GM12891 (cell line): ENCODE results near the gene MLST8.

ENCODE experiments used
- DNase-seq: peaks from one replicate; pipeline ENCODE4 v3.0.0; 2011; ENCODE audit warnings: low spot score; ENCODE audit not compliant: insufficient read length
- FAIRE-seq: peaks from 2 replicates; lab custom pipeline; 2011; peaks lifted over from hg19 to GRCh38; lab: Jason Lieb, UNC
- PAX5 ChIP-seq: IDR thresholded peaks from 2 replicates; pipeline ENCODE4 v1.6.1; 2011; ENCODE audit warnings: low read length, moderate library complexity, mild to moderate bottlenecking; ENCODE audit not compliant: insufficient read depth, severe bottlenecking
- POLR2A ChIP-seq: IDR thresholded peaks from 2 replicates; pipeline ENCODE4 v1.6.1; 2011; ENCODE audit warnings: low read depth, low read length, control low read depth
- POLR2AphosphoS5 ChIP-seq: IDR thresholded peaks from 2 replicates; pipeline ENCODE4 v1.6.1; 2011; ENCODE audit warnings: low read depth, low read length, control low read depth
- POU2F2 ChIP-seq: IDR thresholded peaks from 2 replicates; pipeline ENCODE4 v1.6.1; 2011; ENCODE audit warnings: low read depth, mild to moderate bottlenecking, control low read depth, low read length, moderate library complexity
- SPI1 ChIP-seq: IDR thresholded peaks from 2 replicates; pipeline ENCODE4 v1.6.1; 2011; ENCODE audit warnings: low read depth, low read length, control low read depth
- TAF1 ChIP-seq: IDR thresholded peaks from 2 replicates; pipeline ENCODE4 v1.6.1; 2011; ENCODE audit warnings: low read depth, low read length, control low read depth

The MLST8 gene

DNA sequence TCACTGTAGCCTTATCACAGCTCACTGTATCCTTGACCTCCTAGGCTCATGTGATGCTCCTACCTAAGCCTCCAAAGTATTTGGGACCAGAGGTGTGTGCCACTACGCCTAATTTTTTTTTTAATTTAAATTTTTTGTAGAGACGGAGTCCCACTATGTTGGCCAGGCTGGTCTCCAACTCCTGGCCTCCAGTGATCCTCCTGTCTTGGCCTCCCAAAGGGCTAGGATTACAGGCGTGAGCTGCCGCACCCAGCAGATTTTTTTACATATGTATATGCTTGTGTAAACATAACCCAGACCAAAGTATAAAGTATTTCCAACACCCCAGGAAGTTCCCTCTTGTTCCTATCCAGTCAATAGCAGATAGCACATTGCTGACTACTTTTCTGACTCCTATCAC lies 11.1 kb downstream of the MLST8 start:
- TF ChIP-seq POU2F2 (no peak), POLR2A (no peak), PAX5 (no peak), POLR2AphosphoS5 (no peak), SPI1 (no peak), TAF1 (no peak)
- FAIRE-seq (no peak), DNase-seq (no peak)

DNA sequence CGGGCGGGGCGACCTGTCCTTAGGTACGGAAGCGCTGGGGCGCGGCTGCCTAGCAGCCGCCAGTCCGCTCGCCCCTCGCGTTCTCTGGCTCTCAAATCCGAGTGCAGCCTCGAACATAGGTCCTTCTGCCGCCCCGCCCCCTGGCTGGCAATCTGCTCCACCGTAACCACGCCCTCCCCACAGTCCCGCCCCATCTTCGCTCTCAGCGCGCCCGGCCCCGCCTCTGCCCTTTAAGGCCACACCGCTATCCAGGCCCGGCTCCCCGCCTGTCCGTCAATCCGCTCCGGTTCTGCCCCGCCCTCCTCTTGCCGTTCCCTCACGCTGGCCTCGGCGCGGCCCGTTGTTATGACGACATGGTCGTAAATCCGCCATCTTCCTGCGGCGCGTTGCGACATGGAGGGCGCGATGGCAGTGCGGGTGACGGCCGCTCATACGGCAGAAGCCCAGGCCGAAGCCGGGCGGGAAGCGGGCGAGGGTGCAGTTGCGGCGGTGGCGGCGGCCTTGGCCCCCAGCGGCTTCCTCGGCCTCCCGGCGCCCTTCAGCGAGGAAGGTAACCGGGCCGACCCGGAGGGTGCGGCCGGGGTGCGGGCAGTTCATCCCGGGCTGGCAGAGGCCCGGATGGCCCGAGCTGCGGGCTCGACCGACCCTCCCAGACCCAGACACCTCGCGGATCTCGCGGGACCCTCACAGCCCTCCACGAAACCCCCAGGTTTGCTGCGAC lies 18.1 kb downstream of the MLST8 start, which contains the start of gene E4F1:
Gene E4F1 (plus strand): TSS at position 371 of the 721 bp plus-strand sequence. CDS start 23 bp downstream, at position 394.
- FAIRE-seq, result peak; percentile 99
- DNase-seq, result peak; percentile 100
- TF ChIP-seq POLR2A (peak; percentile 96), TAF1 (peak; percentile 91), POLR2AphosphoS5 (peak; percentile 92), POU2F2 (peak; percentile 61; the same call in 1 of the 2 replicates), PAX5 (no peak), SPI1 (no peak)

- TF ChIP-seq TAF1 (no peak), POLR2A (no peak), PAX5 (no peak), POU2F2 (no peak), POLR2AphosphoS5 (no peak), SPI1 (no peak)
- DNase-seq (no peak), FAIRE-seq (no peak)
These were observed 18.8 kb downstream of the MLST8 start for GRCh38 chr16:2223942-2224486.

- DNase-seq (no peak), FAIRE-seq (no peak)
- TF ChIP-seq SPI1 (no peak), TAF1 (no peak), POU2F2 (no peak), POLR2A (no peak), PAX5 (no peak)
These were observed 21.1 kb downstream of the MLST8 start for GRCh38 chr16:2226245-2226793.

- no peak for DNase-seq
- no peak for FAIRE-seq
- no peak for TF ChIP-seq PAX5
- TF ChIP-seq SPI1, result no peak
- TF ChIP-seq TAF1, result no peak
- TF ChIP-seq POU2F2, result no peak
- no peak for TF ChIP-seq POLR2AphosphoS5
- TF ChIP-seq POLR2A, result no peak
These were observed 21.7 kb downstream of the MLST8 start for GRCh38 chr16:2226918-2227317.

GRCh38 chr16:2228161-2228824 lies 23.0 kb downstream of the MLST8 start:
- FAIRE-seq (no peak), DNase-seq (no peak)
- TF ChIP-seq POLR2A (no peak), TAF1 (no peak), POU2F2 (no peak), PAX5 (no peak), POLR2AphosphoS5 (no peak), SPI1 (no peak)

GRCh38 chr16:2229091-2229490 lies 23.8 kb downstream of the MLST8 start:
- TF ChIP-seq TAF1 (no peak), POLR2A (no peak), SPI1 (no peak), PAX5 (no peak), POLR2AphosphoS5 (no peak), POU2F2 (no peak)
- DNase-seq (no peak), FAIRE-seq (no peak)

GRCh38 chr16:2229632-2230250 lies 24.5 kb downstream of the MLST8 start:
- FAIRE-seq (no peak), DNase-seq (no peak)
- no peak for TF ChIP-seq SPI1
- no peak for TF ChIP-seq POLR2AphosphoS5
- TF ChIP-seq POLR2A, result no peak
- no peak for TF ChIP-seq POU2F2
- TF ChIP-seq PAX5, result no peak
- TF ChIP-seq TAF1, result no peak
